ENCODE results near the gene NOP56. TPM values are rescaled to one million over a fixed set of nuclear protein-coding genes. Genes with fewer than 3 reads are reported as not detected.

Gene NOP56
- total RNA-seq, 1 experiment from 2014 or later, result 497 TPM

DNA sequence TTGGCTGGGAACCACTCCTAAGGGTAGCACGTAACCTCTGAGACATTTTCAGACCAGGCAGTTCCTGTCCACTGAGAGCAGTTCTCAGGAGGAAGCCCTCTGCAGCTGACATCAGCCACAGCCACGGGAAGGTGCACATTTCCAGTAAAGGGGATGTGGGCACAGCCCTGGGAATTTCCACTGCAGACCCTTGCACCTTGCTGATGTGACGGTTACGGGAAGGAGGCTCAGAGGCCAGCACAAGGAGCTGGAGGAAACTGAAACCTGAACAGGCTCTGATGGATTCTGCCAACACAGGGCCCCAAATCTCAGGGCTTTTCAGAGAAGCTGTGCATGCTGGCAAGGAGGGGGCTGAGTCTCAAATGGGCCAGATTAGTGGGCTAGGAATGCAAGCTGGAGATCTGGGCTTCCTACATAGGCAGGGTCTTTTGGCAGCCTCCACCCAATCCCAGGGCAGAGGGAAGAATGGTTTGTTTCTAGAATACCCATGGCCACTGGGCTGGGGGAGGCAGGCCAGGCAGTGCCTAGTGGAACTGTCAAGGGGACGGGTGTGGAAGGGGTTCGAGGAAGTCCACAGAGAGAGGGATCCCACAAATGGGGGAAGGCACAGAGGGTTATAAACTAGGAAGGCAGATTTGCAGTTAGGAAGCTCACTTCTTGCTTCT lies 54.4 kb downstream of the NOP56 start:
- BruUV-seq (replicated peaks), result no TSS peak
- no peaks in the 10 kb centered on the region for H3K36me3 ChIP-seq (ENCODE audit: control insufficient read depth, insufficient read depth, low read length)
- CTCF ChIA-PET, result interaction anchor here (0.6 kb wide), 1 partner anchor 39 kb away, joined by 3 read pairs; no protein-coding TSS in a partner anchor

GRCh38 chr20:2707353-2708072 lies 55.1 kb downstream of the NOP56 start:
- CTCF ChIA-PET, result interaction anchor here (0.6 kb wide), 1 partner anchor 40 kb away, joined by 3 read pairs; no protein-coding TSS in a partner anchor
- POLR2A ChIA-PET, result no interaction called here
- no peaks in the 10 kb centered on the region for H3K27me3 ChIP-seq (replicated peaks; ENCODE audit: control insufficient read depth, insufficient read depth, low read length)

More for the DNA sequence above, 54.4 kb downstream of the NOP56 start:
- Mint-ChIP-seq H3K27me3 (ENCODE audit: insufficient read depth, unreplicated experiment) (no peaks in the 10 kb centered on the region), H3K27ac (ENCODE audit: unreplicated experiment) (no peak overlapping the region), H3K9me3 (ENCODE audit: unreplicated experiment) (no peaks in the 10 kb centered on the region), H3K36me3 (ENCODE audit: insufficient read depth, unreplicated experiment) (peaks cover 7% of the 10 kb centered on the region), H3K4me1 (ENCODE audit: low read depth, unreplicated experiment) (no peaks in the 10 kb centered on the region), H3K4me3 (ENCODE audit: unreplicated experiment) (no peak overlapping the region)
- H3K27me3 ChIP-seq (replicated peaks; ENCODE audit: control insufficient read depth, insufficient read depth, low read length), result no peaks in the 10 kb centered on the region
- TF ChIP-seq CTCF (IDR thresholded peaks at IDR 0.05; ENCODE audit: insufficient read depth in 1 of 2, low read depth in 1 of 2, low read length in 1 of 2, severe bottlenecking in 1 of 2, unreplicated experiment in 1 of 2), result no peak
- no peak for DNase-seq
- no peaks in the 10 kb centered on the region for H3K4me1 ChIP-seq
- H3K4me3 ChIP-seq (ENCODE audit: low read depth, low read length), result no peak overlapping the region
- POLR2A ChIA-PET, result no interaction called here
- intact Hi-C loops (cut with micrococcal nuclease; ENCODE audit: unreplicated experiment), result no loop called here
- H3K9me3 ChIP-seq, result no peaks in the 10 kb centered on the region

More at GRCh38 chr20:2707353-2708072, 55.1 kb downstream of the NOP56 start:
- Histone ChIP-seq H3K4me1 (no peaks in the 10 kb centered on the region), H3K36me3 (ENCODE audit: control insufficient read depth, insufficient read depth, low read length) (no peaks in the 10 kb centered on the region), H3K9me3 (no peaks in the 10 kb centered on the region), H3K4me3 (ENCODE audit: low read depth, low read length) (no peak overlapping the region)
- no peak for TF ChIP-seq CTCF (IDR thresholded peaks at IDR 0.05; ENCODE audit: insufficient read depth in 1 of 2, low read depth in 1 of 2, low read length in 1 of 2, severe bottlenecking in 1 of 2, unreplicated experiment in 1 of 2)
- no peaks in the 10 kb centered on the region for H3K4me1 Mint-ChIP-seq (ENCODE audit: low read depth, unreplicated experiment)
- H3K36me3 Mint-ChIP-seq (ENCODE audit: insufficient read depth, unreplicated experiment), result peaks cover 7% of the 10 kb centered on the region
- intact Hi-C loops (cut with micrococcal nuclease; ENCODE audit: unreplicated experiment), result no loop called here
- no peak overlapping the region for H3K4me3 Mint-ChIP-seq (ENCODE audit: unreplicated experiment)
- H3K27me3 Mint-ChIP-seq (ENCODE audit: insufficient read depth, unreplicated experiment), result no peaks in the 10 kb centered on the region
- BruUV-seq (replicated peaks), result no TSS peak
- H3K27ac Mint-ChIP-seq (ENCODE audit: unreplicated experiment), result no peak overlapping the region
- no peak for DNase-seq
- H3K9me3 Mint-ChIP-seq (ENCODE audit: unreplicated experiment), result no peaks in the 10 kb centered on the region

Small RNA genes lying within 50 kb of the gene (microRNA-seq; reads per million reads assigned to microRNA genes)
- gene MIR1292, result 35.3 reads per million, percentile 63 among the genes with 10 or more reads in this experiment

Other genes with a start within 250 kb of the NOP56 start
- gene SNRPB, start 181.8 kb upstream of the NOP56 start, total RNA-seq (2022), result 532 and 533 TPM in 2 replicates
- gene ZNF343, start 143.7 kb upstream of the NOP56 start, total RNA-seq (2022), result 8.0 and 11.0 TPM in 2 replicates
- not detected in 2 replicates for gene TMC2, start 116.1 kb upstream of the NOP56 start, total RNA-seq (2022)
- gene IDH3B, start 11.6 kb downstream of the NOP56 start, total RNA-seq (2022), result 123 and 137 TPM in 2 replicates
- 5.7 and 7.5 TPM in 2 replicates for gene EBF4, start 40.1 kb downstream of the NOP56 start, total RNA-seq (2022)
- gene CPXM1, start 148.0 kb downstream of the NOP56 start, total RNA-seq (2022), result not detected in 2 replicates
- not detected in 2 replicates for gene C20orf141, start 162.4 kb downstream of the NOP56 start, total RNA-seq (2022)
- not detected in 2 replicates for gene TMEM239, start 163.7 kb downstream of the NOP56 start, total RNA-seq (2022)
- gene PCED1A, start 188.0 kb downstream of the NOP56 start, total RNA-seq (2022), result 43.9 and 44.7 TPM in 2 replicates
- 41.3 and 46.6 TPM in 2 replicates for gene VPS16, start 188.1 kb downstream of the NOP56 start, total RNA-seq (2022)
- 51.4 and 57.0 TPM in 2 replicates for gene PTPRA, start 220.8 kb downstream of the NOP56 start, total RNA-seq (2022)

Measured in Caco-2 (cell line).